Measurements from ENCODE around the gene PRPF8. TPM values are rescaled to one million over a fixed set of nuclear protein-coding genes. Genes with fewer than 3 reads are reported as not detected.
A peak's percentile ranks its signal among the peaks of the same experiment; 100 is the strongest.

The PRPF8 gene
- total and polyA plus RNA-seq, 2 of the 13 experiments (the other 11 are each of a cell fraction or from before 2014, with no cell fraction given) = 112 to 179 TPM

DNA sequence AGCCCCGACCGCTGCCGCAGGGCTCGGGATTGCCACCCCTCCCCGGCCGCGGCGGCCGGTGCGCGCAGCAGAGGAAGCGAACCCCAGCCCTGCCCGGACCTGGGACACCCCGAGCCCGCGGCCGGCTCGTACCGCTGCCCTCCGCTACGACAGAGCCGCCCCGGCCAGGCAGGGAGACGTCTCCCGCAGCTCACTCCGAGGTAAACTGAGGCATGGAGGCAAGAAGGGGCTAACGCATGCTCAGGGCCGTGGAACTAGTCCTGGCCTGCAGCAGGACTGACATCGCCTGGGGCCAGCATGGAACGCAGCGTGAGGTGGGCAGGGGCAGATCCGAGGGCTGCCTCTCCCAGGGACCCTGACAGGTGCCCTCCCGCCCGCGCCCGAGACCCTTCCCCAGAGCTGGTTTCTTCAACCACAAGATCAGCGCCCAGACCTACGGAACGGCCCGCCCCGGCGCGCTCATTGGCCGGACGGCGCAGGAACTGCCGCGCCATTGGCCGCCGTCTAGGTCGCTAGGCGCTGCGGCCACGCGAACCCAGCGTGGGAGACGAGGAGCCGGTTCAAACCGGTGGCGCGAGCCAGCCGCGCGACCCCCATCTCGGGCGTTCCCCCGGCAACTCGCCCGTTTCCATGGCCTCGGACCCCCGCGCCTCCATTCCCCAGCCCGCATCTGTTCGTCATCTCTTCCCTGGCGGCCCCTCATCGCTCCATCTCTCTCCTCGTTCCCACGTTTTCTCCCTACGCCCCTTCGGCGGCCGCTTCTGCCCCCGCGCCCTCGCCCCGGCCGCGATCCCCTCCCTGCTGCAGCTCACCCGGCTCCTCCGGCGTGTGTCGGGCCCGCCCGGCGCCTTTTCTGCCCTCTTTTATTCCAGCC is 56.4 kb downstream of the PRPF8 start, which contains the start of gene SLC43A2 (continued):
- TF ChIP-seq, protein P1, sequence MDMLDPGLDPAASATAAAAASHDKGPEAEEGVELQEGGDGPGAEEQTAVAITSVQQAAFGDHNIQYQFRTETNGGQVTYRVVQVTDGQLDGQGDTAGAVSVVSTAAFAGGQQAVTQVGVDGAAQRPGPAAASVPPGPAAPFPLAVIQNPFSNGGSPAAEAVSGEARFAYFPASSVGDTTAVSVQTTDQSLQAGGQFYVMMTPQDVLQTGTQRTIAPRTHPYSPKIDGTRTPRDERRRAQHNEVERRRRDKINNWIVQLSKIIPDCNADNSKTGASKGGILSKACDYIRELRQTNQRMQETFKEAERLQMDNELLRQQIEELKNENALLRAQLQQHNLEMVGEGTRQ (IDR thresholded peaks at IDR 0.05; ENCODE audit: low read depth, low read length) = no peak
- TF ChIP-seq, protein P1 (CRISPR knock-in tag; IDR thresholded peaks at IDR 0.05; ENCODE audit: borderline replicate concordance) = no peak
- no peak for TF ChIP-seq KLF13 (CRISPR knock-in tag; IDR thresholded peaks at IDR 0.05)
- no peak for TF ChIP-seq ZNF766 (CRISPR knock-in tag; IDR thresholded peaks at IDR 0.05; ENCODE audit: borderline replicate concordance)

DNA sequence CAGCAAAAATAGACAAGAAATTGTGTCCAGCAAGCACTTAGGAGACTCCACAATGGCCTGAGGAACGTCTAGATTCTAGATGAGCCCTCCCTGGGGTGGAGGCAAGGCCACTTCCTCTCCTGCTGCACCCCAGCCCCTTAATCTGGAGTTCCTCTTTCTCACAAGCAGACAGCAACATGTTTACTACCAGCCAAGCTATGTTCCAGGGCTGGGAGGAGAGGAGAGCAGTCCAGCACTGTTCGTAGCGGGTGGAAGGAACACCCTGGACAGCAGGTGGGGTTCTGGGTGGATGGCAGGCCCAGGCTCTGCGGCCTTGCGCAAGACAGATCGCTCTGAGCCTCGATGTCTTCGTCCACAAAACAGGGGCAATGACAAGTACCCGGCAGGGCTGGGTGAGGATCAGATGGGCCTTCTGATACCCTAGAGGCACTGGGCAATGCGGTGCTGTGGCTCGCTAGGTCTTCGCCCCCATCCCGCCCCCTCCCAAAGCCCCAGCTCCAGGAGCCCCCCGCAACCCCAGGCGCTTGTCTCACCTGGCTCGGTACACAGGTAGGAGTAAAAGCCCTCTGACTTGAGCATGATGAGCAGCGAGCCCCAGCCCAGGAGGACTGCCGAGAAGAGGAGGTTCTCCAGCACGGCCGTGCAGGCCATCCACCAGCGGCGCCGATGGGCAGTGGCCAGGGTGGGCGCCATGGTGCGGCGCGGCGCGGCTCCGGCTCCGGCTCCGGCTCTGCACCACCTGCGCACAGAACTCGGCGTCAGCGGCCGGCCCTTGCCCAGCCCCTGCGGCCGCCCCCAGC is 57.3 kb downstream of the PRPF8 start:
- Histone ChIP-seq H3K79me2 (ENCODE audit: insufficient read depth, low read length) (no peaks in the 10 kb centered on the region), H3K4me2 (ENCODE audit: low read depth, low read length) (peak overlapping the region; percentile 99), H3K27me3 (ENCODE audit: control insufficient read depth in 1 of 2, insufficient read depth in 2 of 2, low read length in 2 of 2) (peaks cover 0 to 2% of the 10 kb centered on the region in 2 experiments; a peak in 1 of 5 replicates), H3K27ac (ENCODE audit: extremely low read length, insufficient read depth, low read length) (no peak overlapping the region), H3K4me3 (replicated peaks in 1 of 3; ENCODE audit: insufficient read depth in 1 of 3, low read depth in 2 of 3, low read length in 3 of 3) (peak overlapping the region; percentile 62 to 93 (median 90); a peak in 5 of 6 replicates), H3K9ac (ENCODE audit: insufficient read depth, low read depth, low read length) (peak overlapping the region; percentile 69), H3K4me1 (ENCODE audit: insufficient read depth, low read length) (peaks cover 40% of the 10 kb centered on the region), H3K36me3 (replicated peaks in 1 of 2; ENCODE audit: control insufficient read depth in 1 of 2, insufficient read depth in 2 of 2, low read length in 2 of 2) (peaks cover 0 to 2% of the 10 kb centered on the region in 2 experiments; a peak in 1 of 5 replicates), H4K20me1 (ENCODE audit: insufficient read depth, low read length) (no peaks in the 10 kb centered on the region), H2AFZ (ENCODE audit: low read length) (no peak overlapping the region), H3K9me3 (ENCODE audit: low read length) (no peaks in the 10 kb centered on the region)
- no peak for DNase-seq (ENCODE audit: low spot score)
- CTCF ChIA-PET (ENCODE audit: low intra/inter-chr PET ratio, low total read pairs) = no interaction called here
- ATAC-seq = peak; percentile 26
- POLR2A ChIA-PET = interaction anchor here (0.6 to 3.2 kb wide), 11 partner anchors 9 to 183 kb away, joined by 3 to 27 read pairs (median 4); partner anchors contain the start of genes INPP5K and RILP
- 0% methylated on average over 2 of the region's 39 CpGs for WGBS (ENCODE audit: low lambda C conversion rate)
- no peak for FAIRE-seq
- in situ Hi-C loops (cut with HindIII; ENCODE audit: extremely low pct_ligation_motif_present, low pct_unique_long_range_greater_than_20kb) (loop anchor here (5.0 kb wide), 1 partner anchor 50 kb away; no protein-coding TSS in a partner anchor), intact Hi-C loops (cut with micrococcal nuclease; ENCODE audit: unreplicated experiment) (no loop called here)
- no TSS peak for BruUV-seq (replicated peaks)
- TF ChIP-seq TGIF2 (CRISPR knock-in tag; IDR thresholded peaks at IDR 0.05) = no peak
- no peak for TF ChIP-seq HNRNPH1 (optimal IDR thresholded peaks at IDR 0.05; ENCODE audit: low read depth, low read length)
- TF ChIP-seq ZNF747 (CRISPR knock-in tag; IDR thresholded peaks at IDR 0.05; ENCODE audit: borderline replicate concordance) = no peak
- TF ChIP-seq, protein P2, sequence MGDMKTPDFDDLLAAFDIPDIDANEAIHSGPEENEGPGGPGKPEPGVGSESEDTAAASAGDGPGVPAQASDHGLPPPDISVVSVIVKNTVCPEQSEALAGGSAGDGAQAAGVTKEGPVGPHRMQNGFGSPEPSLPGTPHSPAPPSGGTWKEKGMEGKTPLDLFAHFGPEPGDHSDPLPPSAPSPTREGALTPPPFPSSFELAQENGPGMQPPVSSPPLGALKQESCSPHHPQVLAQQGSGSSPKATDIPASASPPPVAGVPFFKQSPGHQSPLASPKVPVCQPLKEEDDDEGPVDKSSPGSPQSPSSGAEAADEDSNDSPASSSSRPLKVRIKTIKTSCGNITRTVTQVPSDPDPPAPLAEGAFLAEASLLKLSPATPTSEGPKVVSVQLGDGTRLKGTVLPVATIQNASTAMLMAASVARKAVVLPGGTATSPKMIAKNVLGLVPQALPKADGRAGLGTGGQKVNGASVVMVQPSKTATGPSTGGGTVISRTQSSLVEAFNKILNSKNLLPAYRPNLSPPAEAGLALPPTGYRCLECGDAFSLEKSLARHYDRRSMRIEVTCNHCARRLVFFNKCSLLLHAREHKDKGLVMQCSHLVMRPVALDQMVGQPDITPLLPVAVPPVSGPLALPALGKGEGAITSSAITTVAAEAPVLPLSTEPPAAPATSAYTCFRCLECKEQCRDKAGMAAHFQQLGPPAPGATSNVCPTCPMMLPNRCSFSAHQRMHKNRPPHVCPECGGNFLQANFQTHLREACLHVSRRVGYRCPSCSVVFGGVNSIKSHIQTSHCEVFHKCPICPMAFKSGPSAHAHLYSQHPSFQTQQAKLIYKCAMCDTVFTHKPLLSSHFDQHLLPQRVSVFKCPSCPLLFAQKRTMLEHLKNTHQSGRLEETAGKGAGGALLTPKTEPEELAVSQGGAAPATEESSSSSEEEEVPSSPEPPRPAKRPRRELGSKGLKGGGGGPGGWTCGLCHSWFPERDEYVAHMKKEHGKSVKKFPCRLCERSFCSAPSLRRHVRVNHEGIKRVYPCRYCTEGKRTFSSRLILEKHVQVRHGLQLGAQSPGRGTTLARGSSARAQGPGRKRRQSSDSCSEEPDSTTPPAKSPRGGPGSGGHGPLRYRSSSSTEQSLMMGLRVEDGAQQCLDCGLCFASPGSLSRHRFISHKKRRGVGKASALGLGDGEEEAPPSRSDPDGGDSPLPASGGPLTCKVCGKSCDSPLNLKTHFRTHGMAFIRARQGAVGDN (CRISPR knock-in tag; IDR thresholded peaks at IDR 0.05) = peak; percentile 49
- no peak for TF ChIP-seq SOX13 (IDR thresholded peaks at IDR 0.05)
- TF ChIP-seq SOX13 (CRISPR knock-in tag; conservative IDR thresholded peaks at IDR 0.05 in 1 of 2, IDR thresholded peaks at IDR 0.05 in 1 of 2) = no peak
- 0 out of 2 replicates have a peak, but pooled peaks have one; percentile 12 for TF ChIP-seq SALL1 (CRISPR knock-in tag; IDR thresholded peaks at IDR 0.05)
- TF ChIP-seq ZNF329 (CRISPR knock-in tag; IDR thresholded peaks at IDR 0.05; ENCODE audit: low read depth) = 0 out of 2 replicates have a peak, but pooled peaks have one; percentile 50
- no peak for TF ChIP-seq NCOR1 (IDR thresholded peaks at IDR 0.05; ENCODE audit: borderline replicate concordance, low read length)
- TF ChIP-seq ZFX (CRISPR knock-in tag; IDR thresholded peaks at IDR 0.05; ENCODE audit: low read depth) = 0 out of 2 replicates have a peak, but pooled peaks have one; percentile 54
